Loucy (cell line): ENCODE measurements around the gene TNS3.

ENCODE experiments used
- EZH2phosphoT487 ChIP-seq: fragments of 200-600 bp; IDR thresholded peaks from 2 replicates; pipeline ENCODE4 v1.6.1; 2018; ENCODE audit warnings: antibody characterized with exemption, mild to moderate bottlenecking, moderate library complexity, borderline replicate concordance
- TF ChIP-seq, protein P1 (sequence below): fragments of 200-600 bp; sonication (generic); conservative IDR thresholded peaks from 2 replicates; pipeline ENCODE4 v1.5.1; 2014; ENCODE audit warnings: mild to moderate bottlenecking, antibody characterized with exemption, low read length

- TF ChIP-seq, protein P1, sequence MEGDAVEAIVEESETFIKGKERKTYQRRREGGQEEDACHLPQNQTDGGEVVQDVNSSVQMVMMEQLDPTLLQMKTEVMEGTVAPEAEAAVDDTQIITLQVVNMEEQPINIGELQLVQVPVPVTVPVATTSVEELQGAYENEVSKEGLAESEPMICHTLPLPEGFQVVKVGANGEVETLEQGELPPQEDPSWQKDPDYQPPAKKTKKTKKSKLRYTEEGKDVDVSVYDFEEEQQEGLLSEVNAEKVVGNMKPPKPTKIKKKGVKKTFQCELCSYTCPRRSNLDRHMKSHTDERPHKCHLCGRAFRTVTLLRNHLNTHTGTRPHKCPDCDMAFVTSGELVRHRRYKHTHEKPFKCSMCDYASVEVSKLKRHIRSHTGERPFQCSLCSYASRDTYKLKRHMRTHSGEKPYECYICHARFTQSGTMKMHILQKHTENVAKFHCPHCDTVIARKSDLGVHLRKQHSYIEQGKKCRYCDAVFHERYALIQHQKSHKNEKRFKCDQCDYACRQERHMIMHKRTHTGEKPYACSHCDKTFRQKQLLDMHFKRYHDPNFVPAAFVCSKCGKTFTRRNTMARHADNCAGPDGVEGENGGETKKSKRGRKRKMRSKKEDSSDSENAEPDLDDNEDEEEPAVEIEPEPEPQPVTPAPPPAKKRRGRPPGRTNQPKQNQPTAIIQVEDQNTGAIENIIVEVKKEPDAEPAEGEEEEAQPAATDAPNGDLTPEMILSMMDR = no peak
- no peak for TF ChIP-seq EZH2phosphoT487
These were observed 14.7 kb upstream of the TNS3 start for GRCh38 chr7:47596502-47597202.
